GM21423 (cell line): ENCODE measurements around the gene AIM2.

ENCODE experiments used
- ATAC-seq: cut with Tn5 transposase; IDR thresholded peaks from one replicate; pipeline ENCODE4 v1.9.1; 2021; ENCODE audit warnings: mild to moderate bottlenecking, moderate library complexity; ENCODE audit not compliant: unreplicated experiment

AIM2 gene

GRCh38 chr1:159025043-159025442 lies 51.5 kb downstream of the AIM2 start:
- ATAC-seq = no peak

- ATAC-seq = no peak
Observed at GRCh38 chr1:159023723-159024122, 52.8 kb downstream of the AIM2 start.

- peak; percentile 93 for ATAC-seq
Observed at GRCh38 chr1:159015440-159015909, 61.1 kb downstream of the AIM2 start.

DNA sequence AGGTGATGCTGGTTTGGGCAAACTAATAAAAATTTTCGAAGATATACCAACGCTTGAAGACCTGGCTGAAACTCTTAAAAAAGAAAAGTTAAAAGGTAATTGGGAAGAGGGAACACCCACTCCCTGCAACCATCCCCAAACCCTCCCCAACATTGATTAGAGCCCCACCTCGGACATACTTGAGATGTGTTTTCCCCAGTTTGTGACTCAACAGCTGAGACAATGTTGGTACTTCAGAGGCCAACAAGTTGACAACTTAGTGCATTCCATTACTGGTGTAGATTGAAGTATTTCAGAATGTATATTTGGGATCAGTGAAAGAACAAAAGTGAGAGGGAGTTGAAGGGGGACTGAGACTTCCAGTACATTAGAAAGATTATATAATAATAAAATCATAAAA lies 61.7 kb downstream of the AIM2 start:
- ATAC-seq = no peak

GRCh38 chr1:159014003-159014571 lies 62.5 kb downstream of the AIM2 start:
- no peak for ATAC-seq

DNA sequence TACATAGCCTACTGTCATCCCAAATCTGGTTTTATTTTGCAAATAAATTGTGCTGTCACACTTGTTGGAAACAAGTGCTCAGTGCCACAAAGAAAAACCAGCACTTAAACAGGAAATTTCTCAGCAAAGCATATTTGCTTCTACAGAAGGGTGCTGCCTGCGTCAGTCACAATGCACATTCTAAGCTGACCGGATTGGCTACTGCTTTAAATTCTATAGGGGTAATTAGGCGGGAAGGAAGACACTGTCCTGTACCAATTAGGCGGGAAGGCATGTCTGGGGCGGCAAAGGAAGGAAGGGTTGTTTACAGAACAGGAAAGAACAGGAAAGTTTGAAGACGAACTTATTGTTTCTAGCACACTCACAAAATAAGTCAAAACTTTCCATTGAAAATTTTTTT lies 64.1 kb downstream of the AIM2 start:
- peak; percentile 35 for ATAC-seq
